ENCODE measurements around the gene CORO2A.

DNA sequence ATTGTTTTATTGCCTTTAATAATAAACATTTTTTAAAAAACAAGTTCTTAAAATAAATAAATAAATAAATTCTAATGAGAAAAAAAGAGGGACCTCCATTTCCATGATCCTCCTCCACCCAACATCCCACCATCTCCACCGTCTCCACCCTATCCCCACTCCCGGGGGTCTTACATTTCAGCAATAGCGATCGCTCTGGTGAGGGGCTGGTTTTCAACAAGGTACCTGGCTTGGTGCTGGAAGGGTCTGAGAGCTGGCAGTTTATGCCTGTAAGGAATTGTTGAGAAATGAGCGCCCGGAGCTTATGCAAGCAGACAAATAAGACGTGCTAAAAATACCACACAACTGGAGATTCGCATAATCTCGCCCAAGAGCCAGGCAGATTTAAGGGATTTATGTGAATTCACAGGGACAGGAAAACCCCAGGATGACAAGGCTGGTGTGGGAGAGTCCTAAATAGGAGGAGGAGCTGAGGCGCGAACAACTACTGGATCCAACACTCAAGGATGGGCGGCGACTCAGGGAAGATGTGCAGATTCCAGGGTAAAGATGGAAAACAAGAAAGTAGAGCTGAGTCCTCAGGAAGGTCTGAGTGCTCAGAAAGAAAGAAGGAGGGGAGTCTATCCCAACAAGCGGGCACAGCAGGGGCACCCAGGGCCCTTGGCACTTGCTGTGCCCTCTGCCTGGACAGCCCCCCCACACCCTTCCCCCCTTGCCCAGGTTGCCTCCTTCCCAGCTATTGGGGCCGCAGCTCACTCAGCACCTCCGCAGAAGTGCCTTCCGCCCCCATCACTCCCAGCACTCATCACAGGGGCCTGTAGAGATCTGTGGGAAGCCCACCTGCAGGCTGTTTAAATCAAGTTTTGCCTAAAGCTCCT, 100.5 kb downstream of the CORO2A start:
- TF ChIP-seq POLR2A (IDR thresholded peaks at IDR 0.05), result no peak
- TF ChIP-seq, protein P1, sequence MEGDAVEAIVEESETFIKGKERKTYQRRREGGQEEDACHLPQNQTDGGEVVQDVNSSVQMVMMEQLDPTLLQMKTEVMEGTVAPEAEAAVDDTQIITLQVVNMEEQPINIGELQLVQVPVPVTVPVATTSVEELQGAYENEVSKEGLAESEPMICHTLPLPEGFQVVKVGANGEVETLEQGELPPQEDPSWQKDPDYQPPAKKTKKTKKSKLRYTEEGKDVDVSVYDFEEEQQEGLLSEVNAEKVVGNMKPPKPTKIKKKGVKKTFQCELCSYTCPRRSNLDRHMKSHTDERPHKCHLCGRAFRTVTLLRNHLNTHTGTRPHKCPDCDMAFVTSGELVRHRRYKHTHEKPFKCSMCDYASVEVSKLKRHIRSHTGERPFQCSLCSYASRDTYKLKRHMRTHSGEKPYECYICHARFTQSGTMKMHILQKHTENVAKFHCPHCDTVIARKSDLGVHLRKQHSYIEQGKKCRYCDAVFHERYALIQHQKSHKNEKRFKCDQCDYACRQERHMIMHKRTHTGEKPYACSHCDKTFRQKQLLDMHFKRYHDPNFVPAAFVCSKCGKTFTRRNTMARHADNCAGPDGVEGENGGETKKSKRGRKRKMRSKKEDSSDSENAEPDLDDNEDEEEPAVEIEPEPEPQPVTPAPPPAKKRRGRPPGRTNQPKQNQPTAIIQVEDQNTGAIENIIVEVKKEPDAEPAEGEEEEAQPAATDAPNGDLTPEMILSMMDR (IDR thresholded peaks at IDR 0.05), result no peak

Data from heart left ventricle (tissue), 13 donors.